PC-9 (cell line): ENCODE data around the gene ZACN. TPM values are rescaled to one million over a fixed set of nuclear protein-coding genes. Genes with fewer than 3 reads are reported as not detected.
"Not testable (repeated sequence)": the region's sequence is repeated elsewhere in the genome, so short reads cannot be mapped to it uniquely, and the experiment has no call there.

Experiments
- BruUV-seq: library from RNA; stranded (reverse); fragments of 400-500 nt; replicated peaks from 2 replicates; lab custom pipeline; 2021; lab: Mats Ljungman, UMichigan
- CTCF ChIA-PET: fragments of 300-600 bp; sonication (Branson Sonifier 250); formaldehyde crosslinking; loops from one replicate; lab custom pipeline; 2022; ENCODE audit warnings: antibody characterized with exemption; lab: Charles Lee
- POLR2A ChIA-PET: fragments of 300-600 bp; sonication (Branson Sonifier 250); formaldehyde crosslinking; loops from one replicate; lab custom pipeline; 2022; ENCODE audit warnings: antibody characterized with exemption; ENCODE audit not compliant: unreplicated experiment; lab: Charles Lee
- DNase-seq, 2 experiments: peaks; one replicate each; pipeline versions ENCODE4 v3.0.0 to v3.0.0-alpha.2; 2015 to 2022; ENCODE audit warnings: mixed read lengths in 1 of 2
- H2AFZ ChIP-seq: fragments of 200-600 bp; sonication (generic); 2 replicates; pipeline ENCODE4 v1.8.1; 2017; ENCODE audit warnings: antibody characterized with exemption
- H3F3A ChIP-seq: fragments of 200-600 bp; sonication (generic); 2 replicates; pipeline ENCODE4 v1.8.1; 2017; ENCODE audit warnings: antibody characterized with exemption, mild to moderate bottlenecking, low read depth; ENCODE audit not compliant: insufficient read depth
- H3K27ac ChIP-seq: fragments of 200-600 bp; sonication (generic); 2 replicates; pipeline ENCODE4 v1.6.1; 2016; ENCODE audit warnings: mixed run types
- H3K27me3 ChIP-seq: fragments of 200-600 bp; sonication (generic); 2 replicates; pipeline ENCODE4 v1.6.1; 2016; ENCODE audit warnings: low read depth, mixed run types; ENCODE audit not compliant: insufficient read depth
- H3K36me3 ChIP-seq: fragments of 200-600 bp; sonication (generic); 2 replicates; pipeline ENCODE4 v1.6.1; 2016; ENCODE audit warnings: low read depth, mixed run types
- H3K4me1 ChIP-seq: fragments of 200-600 bp; sonication (generic); replicated peaks from 2 replicates; pipeline ENCODE4 v1.6.1; 2016; ENCODE audit warnings: mixed run types; ENCODE audit not compliant: insufficient read depth
- H3K4me2 ChIP-seq: fragments of 200-600 bp; sonication (generic); 2 replicates; pipeline ENCODE4 v1.6.1; 2017; ENCODE audit warnings: mixed run types
- H3K4me3 ChIP-seq: fragments of 200-600 bp; sonication (generic); 2 replicates; pipeline ENCODE4 v1.6.1; 2016; ENCODE audit warnings: mixed run types
- H3K79me2 ChIP-seq: fragments of 200-600 bp; sonication (generic); 2 replicates; pipeline ENCODE4 v1.6.1; 2017; ENCODE audit warnings: low read depth, mixed run types
- H3K9me2 ChIP-seq: fragments of 200-600 bp; sonication (generic); 2 replicates; pipeline ENCODE4 v1.8.1; 2017; ENCODE audit warnings: mild to moderate bottlenecking; ENCODE audit not compliant: insufficient read depth
- H3K9me3 ChIP-seq: fragments of 200-600 bp; sonication (generic); 2 replicates; pipeline ENCODE4 v1.8.1; 2016; ENCODE audit warnings: low read depth; ENCODE audit not compliant: insufficient read depth
- H4K20me1 ChIP-seq: fragments of 200-600 bp; sonication (generic); 2 replicates; pipeline ENCODE4 v1.8.1; 2017; ENCODE audit not compliant: insufficient read depth
- CTCF ChIP-seq: fragments of 200-600 bp; sonication (generic); conservative IDR thresholded peaks from 2 replicates; pipeline ENCODE4 v1.6.1; 2017; ENCODE audit warnings: mixed run types, antibody characterized with exemption, mild to moderate bottlenecking, moderate library complexity
- EZH2 ChIP-seq: fragments of 200-600 bp; sonication (generic); IDR thresholded peaks from 2 replicates; pipeline ENCODE4 v1.8.0; 2017; ENCODE audit warnings: antibody characterized with exemption, low read depth
- intact Hi-C: fragments of 100-400 bp; cut with micrococcal nuclease; formaldehyde crosslinking; loops from one replicate; pipeline ENCODE4 v1.10.0; 2022; ENCODE audit not compliant: unreplicated experiment
- total RNA-seq: library from RNA; stranded (reverse); gene quantifications from 2 replicates; pipeline ENCODE4 v1.2.3, GENCODE V29; 2021

Gene ZACN
- total RNA-seq, 1 experiment from 2014 or later: not detected

GRCh38 chr17:76056882-76057281 is 22.1 kb upstream of the ZACN start:
- ChIA-PET POLR2A (no interaction called here), CTCF (interaction anchor here (0.5 to 0.6 kb wide), 2 partner anchors 42 to 100 kb away, joined by 3 to 4 read pairs; no protein-coding TSS in a partner anchor)
- peaks cover 7% of the 10 kb centered on the region; the same call in 1 of the 2 replicates for H3K36me3 ChIP-seq
- DNase-seq: peak in 1 of 2 experiments; percentile 57
- H3K9me3 ChIP-seq: peaks cover 4% of the 10 kb centered on the region; the same call in 1 of the 2 replicates
- BruUV-seq: no TSS peak
- H3F3A ChIP-seq: peaks cover 32% of the 10 kb centered on the region
- no peak overlapping the region for H3K4me3 ChIP-seq
- H3K4me2 ChIP-seq: no peak overlapping the region
- TF ChIP-seq CTCF: no peak
- TF ChIP-seq EZH2: no peak
- intact Hi-C loops: no loop called here
- no peaks in the 10 kb centered on the region for H4K20me1 ChIP-seq
- H3K4me1 ChIP-seq: peaks cover 34% of the 10 kb centered on the region
- no peak overlapping the region for H3K27ac ChIP-seq
- no peaks in the 10 kb centered on the region for H3K9me2 ChIP-seq
- no peak overlapping the region for H2AFZ ChIP-seq
- no peaks in the 10 kb centered on the region for H3K27me3 ChIP-seq
- H3K79me2 ChIP-seq: peaks cover 15% of the 10 kb centered on the region

DNA sequence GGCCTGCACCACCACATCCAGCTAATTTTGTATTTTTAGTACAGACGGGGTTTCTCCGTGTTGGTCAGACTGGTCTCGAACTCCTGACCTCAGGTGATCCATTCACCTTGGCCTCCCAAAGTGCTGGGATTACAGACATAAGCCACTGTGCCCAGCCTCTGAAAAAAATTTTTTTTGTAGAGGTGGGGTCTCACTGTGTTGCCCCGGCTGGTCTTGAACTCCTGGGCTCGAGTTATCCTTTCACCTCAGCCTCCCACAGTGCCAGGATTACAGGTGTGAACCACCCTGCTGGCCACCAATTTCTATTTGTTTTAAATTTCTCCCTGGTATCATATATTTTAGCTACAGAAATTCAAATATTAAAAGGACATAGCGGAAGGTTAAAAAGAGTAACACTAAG is 20.7 kb upstream of the ZACN start:
- Histone ChIP-seq H3K4me1 (peaks cover 22% of the 10 kb centered on the region), H3F3A (peaks cover 22% of the 10 kb centered on the region)
- H2AFZ ChIP-seq, CTCF ChIA-PET, H3K27me3 ChIP-seq, H3K79me2 ChIP-seq, intact Hi-C loops, H4K20me1 ChIP-seq, DNase-seq, H3K9me2 ChIP-seq, H3K9me3 ChIP-seq, H3K27ac ChIP-seq, H3K4me3 ChIP-seq, H3K4me2 ChIP-seq, BruUV-seq, H3K36me3 ChIP-seq: not testable (repeated sequence)
- POLR2A ChIA-PET: interaction anchor here (0.7 kb wide), 2 partner anchors 12 to 48 kb away, joined by 3 to 5 read pairs; no protein-coding TSS in a partner anchor

DNA sequence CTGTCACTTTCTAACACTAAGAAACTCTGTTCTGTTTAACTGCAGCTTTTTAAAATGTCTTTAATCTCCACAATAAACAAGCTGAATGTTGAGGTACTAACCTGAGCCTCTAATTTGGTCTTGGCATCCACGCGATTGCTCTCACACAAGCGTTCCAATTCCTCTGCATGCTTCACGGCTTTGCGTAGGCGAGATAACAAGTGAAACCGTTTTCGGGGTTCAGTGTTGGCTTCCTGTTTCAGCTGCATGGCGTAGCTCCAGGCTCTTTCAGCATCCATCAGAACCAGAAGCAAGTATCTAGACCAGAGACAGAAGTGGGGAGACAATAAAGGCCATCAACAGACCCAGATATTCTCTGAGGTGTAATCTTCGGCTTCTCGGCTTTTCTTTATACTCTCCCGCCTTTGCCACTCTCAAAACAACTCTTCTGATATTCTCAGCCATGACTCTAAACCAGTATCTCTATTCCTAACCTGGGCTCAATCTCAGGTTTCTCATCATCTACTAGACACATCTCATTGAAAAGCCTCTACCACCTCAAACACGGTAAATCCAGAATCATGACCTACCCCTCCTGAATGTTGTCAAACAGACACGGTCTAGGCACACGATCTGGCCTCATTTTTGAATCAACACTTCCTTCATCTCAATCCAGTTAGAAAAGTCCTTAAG is 15.0 kb upstream of the ZACN start:
- 0 out of 2 replicates have a peak, but pooled peaks cover 7% of the 10 kb centered on the region for H3K36me3 ChIP-seq
- no peaks in the 10 kb centered on the region for H3K9me3 ChIP-seq
- H4K20me1 ChIP-seq: no peaks in the 10 kb centered on the region
- no peak overlapping the region for H3K4me2 ChIP-seq
- H3K4me3 ChIP-seq: no peak overlapping the region
- H2AFZ ChIP-seq: no peak overlapping the region
- TF ChIP-seq CTCF (no peak), EZH2 (no peak)
- H3F3A ChIP-seq: peaks cover 7% of the 10 kb centered on the region; the same call in 1 of the 2 replicates
- peaks cover 14% of the 10 kb centered on the region; the same call in 1 of the 2 replicates for H3K79me2 ChIP-seq
- BruUV-seq: no TSS peak
- H3K27ac ChIP-seq: no peak overlapping the region
- H3K27me3 ChIP-seq: no peaks in the 10 kb centered on the region
- DNase-seq: no peak
- POLR2A ChIA-PET: interaction anchor here (0.6 to 0.7 kb wide), 2 partner anchors 15 to 61 kb away, joined by 3 to 13 read pairs; no protein-coding TSS in a partner anchor
- no peaks in the 10 kb centered on the region for H3K4me1 ChIP-seq
- intact Hi-C loops: no loop called here
- CTCF ChIA-PET: interaction anchor here (0.7 kb wide), 1 partner anchor 60 kb away, joined by 6 read pairs; no protein-coding TSS in a partner anchor
- no peaks in the 10 kb centered on the region for H3K9me2 ChIP-seq
